CMK (cell line): ENCODE measurements around the gene RAP1GAP2.

Experiments used
- DNase-seq: peaks from one replicate; pipeline ENCODE4 v3.0.0-alpha.2; 2010; ENCODE audit warnings: low read depth

The RAP1GAP2 gene

DNA sequence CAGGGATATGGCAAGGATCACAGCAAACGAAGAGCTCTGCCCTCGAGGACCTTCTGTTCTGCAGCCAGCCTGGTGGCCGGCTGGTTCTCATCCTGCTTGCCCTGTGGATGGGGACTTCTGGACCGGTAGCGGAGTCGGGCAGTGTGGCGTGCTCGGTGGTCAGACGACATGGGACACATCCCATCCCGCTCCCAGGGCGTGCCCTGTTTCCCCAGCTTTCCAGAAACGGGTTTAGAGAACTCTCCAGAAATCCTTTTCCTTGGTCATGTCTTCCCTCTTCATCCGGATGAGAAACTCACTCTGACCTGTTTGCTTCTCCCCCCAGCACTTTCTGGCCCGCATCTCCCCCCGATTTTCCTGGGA is 151.3 kb downstream of the RAP1GAP2 start:
- DNase-seq: no peak

DNA sequence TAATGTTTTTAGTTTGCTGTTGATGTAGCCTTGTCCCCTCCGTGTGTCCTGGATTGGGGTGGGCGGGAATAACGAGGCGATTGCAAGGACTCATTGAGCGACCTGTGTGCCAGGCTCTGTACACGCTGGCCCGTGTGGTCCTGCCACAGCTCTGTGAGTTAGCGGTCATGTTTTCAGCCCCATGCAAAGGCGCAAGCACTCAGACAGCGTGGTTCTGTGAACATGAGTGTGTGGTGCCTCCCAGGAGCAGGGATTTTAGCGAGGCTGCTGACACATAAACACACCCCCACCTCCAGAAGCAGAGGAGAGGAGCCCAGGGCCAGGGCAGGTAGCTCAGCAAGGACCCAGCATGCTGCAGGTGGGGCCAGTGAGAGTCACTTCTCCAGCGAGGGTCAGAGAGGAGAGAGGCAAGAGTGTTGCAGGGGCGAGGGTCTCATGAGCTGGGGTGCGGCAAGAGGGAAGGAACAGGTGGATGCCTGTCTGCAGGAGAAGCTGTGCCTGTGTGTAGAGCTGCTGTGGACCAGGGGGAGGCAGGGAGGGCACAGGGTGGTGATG is 151.8 kb downstream of the RAP1GAP2 start:
- DNase-seq: no peak

DNA sequence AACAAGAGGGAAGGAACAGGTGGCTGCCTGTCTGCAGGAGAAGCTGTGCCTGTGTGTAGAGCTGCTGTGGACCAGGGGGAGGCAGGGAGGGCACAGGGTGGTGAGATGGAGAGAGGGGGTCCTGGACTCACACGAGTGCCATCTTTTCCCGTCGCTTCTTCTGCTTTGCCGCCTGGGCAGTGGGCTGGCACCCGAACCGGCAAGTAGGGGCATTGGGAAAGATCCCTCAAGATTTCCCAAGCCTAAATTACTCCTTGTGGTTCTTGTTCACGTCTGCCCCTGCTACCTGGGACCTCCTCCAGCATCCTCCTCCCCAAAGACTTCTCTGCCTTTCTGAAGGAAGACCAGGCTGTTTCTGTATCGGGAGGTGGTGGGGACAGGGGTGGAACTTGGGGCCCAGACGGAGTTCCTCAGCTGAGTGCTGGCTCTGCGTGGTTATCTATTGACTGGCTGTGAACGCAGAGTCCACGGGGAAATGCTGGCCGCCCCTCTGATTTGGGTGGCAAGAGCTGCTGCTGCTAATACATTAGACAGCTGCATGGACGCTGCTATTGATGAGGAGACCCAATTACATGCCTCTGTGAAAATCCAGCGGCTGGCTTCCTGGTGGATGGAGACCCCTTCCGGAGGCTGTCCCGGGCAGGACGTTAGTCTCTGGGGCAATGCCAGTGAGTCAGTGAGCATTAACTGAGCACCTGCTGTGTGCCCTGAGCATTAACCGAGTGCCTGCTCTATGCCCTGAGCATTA is 152.7 kb downstream of the RAP1GAP2 start:
- DNase-seq: no peak

DNA sequence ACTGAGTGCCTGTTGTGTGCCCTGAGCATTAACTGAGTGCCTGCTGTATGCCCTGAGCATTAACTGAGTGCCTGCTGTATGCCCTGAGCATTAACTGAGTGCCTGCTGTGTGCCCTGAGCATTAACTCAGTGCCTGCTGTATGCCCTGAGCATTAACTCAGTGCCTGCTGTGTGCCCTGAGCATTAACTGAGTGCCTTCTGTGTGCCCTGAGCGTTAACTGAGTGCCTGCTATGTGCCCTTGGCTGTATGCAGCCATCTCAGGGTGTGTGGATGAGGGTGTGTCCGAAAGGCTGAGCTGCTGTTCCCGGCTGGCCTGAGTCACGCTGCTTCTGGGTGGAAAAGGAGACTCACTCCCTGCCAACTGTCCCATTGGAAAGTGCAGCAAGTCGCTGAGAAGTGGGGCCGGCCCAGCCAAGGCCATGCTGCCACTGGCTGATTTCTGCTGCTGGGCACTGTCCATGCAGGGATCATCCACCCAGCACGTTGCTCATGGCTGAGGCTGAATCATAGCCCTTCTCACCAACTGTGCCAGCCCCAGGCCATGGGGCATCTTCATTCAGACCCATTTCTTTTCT is 153.3 kb downstream of the RAP1GAP2 start:
- DNase-seq: no peak

DNA sequence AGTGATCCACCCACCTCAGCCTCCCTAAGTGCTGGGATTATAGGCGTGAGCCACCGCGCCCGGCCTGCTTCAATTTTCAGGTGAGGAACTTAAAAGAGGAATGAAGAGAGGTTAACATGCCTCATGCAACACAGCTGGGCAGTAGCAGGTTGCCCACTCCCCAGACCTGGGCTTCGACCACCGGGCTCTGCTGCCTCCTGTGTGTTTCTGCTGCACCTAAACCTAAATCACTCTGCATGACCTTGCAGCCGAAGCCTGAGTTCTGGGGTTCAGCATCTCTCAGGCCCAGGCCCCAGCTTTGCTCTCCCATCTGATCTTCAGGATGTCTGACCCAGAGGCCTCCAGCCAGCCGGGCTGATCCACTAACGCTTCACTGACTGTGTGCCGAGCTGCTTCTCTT is 154.6 kb downstream of the RAP1GAP2 start:
- no peak for DNase-seq

DNA sequence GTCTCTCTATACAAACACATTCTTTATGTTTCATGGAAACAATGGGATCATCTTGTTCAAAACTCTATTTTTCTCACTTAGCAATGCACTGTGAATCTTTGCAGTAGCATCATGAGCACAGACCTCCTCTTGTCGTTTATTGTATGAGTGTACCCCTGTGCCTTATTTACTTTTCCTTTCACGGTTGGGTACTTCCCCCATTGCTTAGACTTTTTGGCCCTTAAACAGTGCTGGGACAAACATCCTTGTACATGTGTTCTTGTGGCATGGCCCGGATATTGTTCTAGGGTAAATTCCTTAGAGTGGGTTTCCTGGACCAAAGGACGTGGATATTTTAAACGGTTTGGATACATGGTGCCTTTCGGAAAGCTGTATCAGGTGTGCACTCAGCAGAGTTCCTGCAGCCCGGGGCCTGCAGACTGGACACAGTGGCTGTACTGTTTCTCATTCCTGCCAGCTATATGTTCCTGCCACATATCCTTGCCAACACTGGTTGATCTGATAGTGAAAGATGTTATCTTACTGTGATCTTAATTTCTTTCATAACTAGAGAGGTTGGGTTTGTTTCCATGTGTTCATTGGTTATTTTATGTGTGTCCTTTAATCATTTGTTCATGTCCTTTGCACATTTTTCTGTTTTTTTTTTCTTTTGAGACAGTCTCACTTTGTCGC is 156.1 kb downstream of the RAP1GAP2 start:
- no peak for DNase-seq

DNA sequence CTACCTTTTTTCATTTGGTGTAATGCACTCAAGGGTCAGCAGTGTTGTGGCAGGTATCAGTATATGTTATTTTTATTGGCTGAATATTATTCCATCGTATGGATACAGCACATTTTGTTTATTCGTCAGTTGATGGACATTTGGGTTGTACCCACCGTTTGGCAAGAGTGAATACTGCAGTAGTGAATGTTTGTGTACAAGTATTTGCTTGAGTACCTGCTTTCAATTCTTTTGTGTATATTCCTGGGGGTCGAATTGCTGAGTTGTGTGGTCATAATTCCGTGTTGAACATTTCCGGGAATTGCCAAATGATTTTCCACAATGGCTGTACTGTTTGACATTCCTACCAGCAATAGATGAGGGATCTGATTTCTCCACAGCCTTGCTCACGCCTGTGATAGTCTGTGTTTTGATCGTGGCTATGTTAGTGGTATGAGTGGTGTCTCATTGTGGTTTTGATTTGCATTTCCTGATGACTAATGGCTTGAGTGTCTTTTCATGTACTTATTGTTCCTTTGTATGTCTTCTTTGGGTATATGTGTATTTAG is 158.7 kb downstream of the RAP1GAP2 start:
- no peak for DNase-seq

DNA sequence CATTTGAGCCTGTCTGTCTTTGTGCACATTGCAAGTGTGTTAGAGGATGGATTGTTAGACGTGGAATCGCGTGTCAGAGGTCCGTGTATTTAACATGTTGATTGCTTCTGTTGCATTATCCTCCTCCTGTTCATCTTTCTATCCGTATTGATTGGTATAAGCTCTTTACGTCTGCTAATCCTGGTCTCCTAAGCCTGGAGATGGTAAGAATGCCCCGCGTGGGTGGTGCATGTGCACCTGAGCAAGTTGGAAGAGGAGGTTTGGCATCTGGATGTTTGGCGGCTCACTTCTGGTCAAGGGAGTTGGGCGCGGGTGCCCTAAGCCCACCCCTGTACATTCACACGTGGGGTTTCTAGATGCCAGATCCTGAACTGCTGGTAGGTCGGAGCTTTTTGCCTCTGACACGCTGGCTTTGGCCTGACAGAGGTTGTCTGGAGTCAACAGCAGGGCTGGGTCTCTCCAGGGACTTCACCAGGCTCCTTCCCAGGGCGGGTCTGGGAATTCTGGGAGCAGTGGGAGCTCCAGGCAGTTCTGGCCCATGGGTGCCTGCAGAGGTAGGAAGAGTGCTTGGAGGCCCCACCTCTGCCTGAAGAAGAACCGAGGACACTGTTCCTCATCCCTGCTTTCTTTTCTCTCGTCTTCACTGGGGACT is 159.8 kb downstream of the RAP1GAP2 start:
- no peak for DNase-seq

DNA sequence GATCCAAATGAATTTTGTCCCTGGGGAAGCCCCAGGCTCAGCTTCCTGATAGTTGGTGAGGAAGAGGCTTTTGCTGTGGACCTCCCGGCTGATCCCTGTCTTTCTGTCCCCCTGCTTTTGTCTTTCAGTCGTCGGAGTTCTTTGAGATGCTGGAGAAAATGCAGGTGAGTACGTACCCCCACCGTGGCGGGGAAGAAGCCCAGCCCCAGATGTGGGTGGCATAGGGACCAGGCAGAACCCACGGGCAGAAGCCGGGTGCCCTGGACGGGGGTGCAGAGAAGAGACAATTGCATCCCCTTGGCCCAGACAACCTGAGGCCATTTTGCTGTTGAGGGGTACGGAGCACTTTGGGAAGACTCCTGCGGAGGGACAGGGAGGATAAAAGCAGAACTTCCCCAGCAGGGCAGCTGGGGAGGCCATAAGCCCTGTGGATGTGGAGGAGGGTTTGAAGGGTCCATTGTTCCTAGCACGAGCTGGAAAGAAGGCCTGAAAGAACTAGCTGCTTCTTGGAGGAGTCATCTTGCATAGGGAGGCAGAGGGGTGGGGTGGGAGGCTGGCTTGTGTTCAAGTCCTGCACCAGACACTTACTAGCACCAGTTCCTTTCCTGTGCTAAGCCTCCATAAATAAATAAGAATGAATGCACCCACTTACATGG is 161.5 kb downstream of the RAP1GAP2 start:
- no peak for DNase-seq

DNA sequence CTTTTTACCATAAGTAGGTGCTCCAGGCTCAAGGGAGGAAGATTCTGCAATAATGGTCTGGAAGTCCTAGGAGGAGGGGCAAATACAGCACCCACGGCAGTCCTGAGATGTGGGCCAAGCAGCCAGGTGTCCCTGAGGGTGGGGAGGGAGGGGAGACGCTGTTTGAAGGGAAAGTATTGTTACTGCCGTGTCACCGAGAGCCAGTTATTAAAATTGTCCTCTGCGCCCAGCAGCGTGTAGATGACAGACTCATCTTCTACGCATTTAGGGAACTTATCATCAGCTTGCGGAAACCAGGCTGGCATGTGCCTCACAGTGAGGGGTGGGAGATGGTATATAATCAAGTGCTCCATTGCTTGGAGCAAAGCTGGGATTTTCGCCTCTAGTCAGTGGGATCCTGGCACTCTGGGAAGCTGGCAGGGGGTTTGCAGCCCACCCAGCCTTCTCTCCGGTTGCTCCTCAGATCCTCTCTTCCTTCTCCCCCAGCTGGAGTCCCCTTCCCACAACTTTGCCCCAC is 162.5 kb downstream of the RAP1GAP2 start:
- DNase-seq: no peak

DNA sequence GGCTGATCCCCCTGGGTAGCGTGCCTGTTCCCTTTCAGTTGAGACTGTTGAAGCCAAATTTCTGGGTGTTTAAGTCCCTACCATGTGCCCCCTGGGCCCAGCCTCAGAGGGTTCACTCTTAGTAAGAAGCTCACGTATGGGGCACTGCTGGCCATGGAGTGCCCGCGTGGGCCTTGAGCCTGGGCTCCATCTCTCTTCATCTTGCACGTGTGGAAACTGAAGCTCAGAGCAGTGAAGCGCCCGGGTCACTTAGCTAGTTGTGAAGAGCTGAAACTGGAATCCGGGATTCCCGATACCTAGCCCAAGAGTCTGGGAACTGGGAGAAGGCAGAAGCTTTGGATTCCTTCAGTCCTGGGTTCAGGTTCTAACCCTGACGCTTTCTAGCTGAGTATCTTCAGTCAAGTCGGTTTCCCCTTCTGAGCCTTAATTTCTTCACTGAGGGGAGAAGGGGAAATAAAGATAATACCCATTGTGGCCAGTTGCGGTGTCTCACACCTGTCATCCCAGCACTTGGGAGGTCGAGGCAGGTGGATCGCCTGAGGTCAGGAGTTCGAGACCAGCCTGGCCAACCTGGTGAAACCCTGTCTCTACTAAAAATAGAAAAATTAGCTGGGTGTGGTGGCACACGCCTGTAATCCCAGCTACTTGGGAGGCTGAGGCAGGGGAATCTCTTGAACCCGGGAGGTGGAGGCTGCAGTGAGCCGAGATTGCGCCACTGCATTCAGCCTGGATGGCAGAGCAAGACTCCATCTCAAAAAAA is 163.3 kb downstream of the RAP1GAP2 start:
- no peak for DNase-seq

DNA sequence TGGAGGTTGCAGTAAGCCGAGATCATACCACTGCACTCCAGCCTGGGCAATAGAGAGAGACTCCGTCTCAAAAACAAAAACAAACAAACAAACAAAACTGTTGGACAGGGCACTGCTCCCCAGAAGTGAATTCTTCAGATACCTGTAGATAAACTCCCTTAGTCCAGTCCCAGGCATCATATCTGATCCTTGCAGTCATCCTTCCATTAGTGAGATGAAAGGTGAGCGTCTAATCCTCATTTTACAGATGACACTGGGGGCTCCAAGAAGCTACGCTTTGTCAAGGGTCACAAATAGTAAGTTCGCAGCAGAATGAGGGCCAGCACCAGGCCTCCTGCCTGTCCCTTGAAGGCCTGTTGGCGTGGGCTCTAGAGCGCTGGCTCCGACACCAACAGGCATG is 165.2 kb downstream of the RAP1GAP2 start:
- DNase-seq: no peak

DNA sequence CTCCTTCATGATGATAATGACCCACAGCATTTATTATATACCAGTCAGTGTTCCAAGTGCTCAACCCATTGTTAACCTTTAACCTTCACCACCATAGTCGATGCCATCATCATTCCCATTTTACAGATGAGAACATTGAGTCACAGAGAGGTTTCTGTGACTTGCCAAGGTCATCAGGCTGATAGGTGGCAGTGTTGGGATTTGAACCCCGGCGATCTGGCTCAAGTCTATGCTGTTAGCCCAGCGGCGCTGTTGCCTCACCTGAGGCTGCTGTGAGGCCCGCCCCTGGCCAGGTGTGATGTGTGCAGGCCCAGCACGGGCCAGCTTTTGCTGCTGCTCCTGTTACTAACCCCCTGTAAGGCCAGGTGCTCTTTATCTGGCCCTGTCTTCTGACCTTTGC is 166.0 kb downstream of the RAP1GAP2 start:
- no peak for DNase-seq

DNA sequence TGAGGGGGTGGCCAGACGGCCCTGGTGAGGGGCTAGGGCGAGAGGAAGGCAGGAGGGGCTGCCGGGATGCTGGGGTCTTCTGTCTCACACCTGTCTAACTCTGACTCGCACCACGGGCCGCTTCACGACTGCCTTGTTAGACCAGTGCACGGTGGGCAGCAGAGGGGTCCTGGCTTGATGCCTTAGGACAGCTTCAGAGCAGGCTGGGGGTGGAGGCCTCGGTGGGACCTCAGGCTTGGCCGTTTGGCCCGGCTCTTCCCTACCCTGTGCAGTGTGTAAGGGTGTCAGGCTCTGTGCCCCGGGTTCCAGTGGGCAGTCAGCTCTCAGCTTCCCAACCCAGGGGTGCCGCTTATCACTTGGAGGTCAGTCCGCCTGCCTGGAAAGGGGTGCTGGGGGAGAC is 166.5 kb downstream of the RAP1GAP2 start:
- no peak for DNase-seq

DNA sequence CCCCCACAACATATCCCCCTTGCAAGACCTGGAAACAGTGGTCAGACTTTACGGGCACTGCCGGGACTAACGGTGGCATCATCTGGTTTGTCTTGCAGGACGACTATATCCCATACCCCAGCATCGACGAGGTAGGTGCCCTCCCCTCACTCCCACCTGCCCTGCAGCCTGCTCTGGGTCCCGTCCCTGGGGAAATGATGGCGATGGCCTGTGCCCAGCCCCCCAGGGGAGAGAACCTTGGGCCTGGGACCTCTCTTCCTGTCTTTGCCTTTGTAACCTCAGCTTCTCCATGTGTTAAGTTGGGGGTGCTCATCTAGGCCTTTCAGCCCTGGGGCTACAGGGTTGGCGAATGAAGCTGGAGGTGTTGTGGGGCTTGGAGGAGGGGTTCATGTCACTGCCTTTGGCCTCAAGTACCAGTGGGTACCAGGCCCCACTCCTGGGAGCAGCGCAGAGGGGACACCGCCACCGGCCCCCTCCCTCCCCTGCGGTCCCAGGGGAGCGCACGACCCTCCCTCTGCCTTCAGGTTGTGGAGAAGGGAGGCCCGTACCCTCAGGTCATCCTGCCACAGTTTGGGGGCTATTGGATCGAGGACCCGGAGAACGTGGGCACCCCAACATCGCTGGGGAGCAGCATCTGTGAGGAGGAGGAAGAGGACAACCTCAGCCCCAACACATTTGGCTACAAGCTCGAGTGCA is 167.2 kb downstream of the RAP1GAP2 start:
- DNase-seq: no peak

DNA sequence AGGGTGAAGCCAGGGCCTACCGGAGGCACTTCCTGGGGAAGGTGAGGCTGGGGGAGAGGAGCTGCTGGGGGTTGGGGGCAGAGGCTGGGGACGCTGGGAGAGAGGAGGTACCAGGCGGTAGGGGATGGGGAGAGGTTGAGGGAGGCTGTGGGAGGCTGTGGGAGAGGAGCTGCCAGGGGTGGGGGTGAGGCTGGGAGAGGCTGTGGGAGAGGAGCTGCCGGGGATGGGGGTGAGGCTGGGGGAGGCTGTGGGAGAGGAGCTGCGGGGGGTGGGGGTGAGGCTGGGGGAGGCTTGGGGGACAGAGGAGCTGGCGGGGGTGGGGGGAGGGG is 167.8 kb downstream of the RAP1GAP2 start:
- no peak for DNase-seq

DNA sequence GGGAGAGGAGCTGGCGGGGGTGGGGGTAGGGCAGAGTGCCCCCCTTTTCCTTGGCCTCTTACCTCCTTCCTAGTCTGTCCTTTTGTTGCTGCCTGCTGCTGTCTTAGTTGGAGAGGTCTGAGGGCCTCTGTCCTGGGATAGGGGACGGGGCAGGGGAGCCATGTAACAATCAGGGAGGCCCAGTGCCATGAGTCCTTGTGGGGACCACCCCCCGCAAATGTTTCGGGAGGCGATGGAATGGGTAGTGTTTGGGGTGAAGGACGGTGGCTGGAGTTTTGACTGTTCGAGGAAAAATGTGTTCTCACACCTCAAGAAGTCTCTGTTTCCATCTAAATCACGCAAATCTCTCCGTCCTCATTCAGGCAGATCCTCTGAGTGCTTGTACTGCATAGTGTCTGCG is 168.1 kb downstream of the RAP1GAP2 start:
- DNase-seq: no peak

DNA sequence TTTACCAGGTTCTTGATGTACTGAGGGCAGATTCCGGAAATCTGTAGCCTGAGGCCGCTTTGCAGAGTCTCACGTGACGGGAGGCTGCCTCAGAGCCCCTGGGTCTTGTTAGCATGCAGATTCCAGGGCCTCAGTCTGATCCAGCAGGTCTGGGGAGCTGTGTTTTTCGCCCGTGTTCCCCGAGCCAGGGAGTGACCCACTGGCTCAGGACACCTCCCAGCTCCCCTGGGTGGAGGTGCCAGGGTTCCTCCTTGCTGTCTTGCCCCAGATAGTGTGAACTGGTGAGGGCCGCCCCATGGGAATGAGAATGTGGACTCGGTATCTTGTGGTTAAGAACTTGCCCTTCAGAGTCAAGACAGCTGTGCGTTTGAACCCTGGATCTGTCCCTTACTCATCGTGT is 168.6 kb downstream of the RAP1GAP2 start:
- no peak for DNase-seq

DNA sequence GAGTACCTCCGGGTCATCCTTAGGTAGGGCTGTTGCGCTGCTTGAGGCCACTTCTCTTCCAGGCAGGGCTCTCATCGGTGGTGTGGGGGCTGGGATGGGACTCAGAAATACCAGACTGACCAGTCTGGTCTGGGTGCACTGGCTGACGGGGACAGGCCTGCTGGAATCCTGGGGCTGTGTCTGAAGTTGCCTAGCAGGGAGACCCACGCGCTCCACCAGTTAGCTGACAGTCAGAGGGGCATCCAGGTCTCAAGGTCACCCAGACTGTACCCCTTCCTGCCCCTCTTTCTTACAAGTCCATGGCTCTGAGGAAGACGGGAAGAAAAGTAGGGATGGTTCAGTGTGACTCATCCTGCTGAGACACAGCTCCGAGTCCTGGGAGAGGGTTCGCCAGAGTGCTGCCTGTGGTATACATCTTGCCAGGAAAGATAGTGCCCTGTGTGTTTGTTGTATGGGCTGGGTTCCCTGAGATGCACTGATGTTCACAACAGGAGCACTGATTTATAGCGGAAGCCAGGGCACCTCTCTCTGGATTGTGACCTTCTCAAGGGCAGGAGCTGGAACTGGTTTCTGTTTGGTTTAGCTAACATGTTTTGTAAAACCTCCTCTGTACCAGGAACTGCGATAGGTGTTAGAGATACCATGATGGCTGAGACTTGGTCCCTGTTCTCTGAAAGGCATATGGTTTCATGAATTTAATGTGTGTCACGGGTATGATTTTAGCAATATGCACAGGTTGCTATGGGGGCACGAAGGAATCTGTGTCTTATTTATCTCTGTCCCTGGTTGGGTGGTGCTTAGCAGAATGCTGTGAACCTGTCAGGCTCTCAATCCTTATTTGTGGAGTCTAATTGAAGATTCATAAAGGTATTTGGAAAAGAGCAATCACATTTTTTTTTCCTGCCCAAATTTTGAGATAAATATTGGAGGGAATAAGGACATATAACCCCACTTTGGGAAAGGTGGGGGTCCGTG is 169.7 kb downstream of the RAP1GAP2 start:
- DNase-seq: no peak
